NCI-H2029 treated with DMSO at 0.1 percent for 48 hours (cell line): Measurements from ENCODE around the gene GNAI3.

Experiments
- DNase-seq: peaks from one replicate; lab custom pipeline; 2025; lab: John Stamatoyannopoulos, UW

Gene GNAI3

GRCh38 chr1:109548321-109549267 is at the start of gene GNAI3:
Gene GNAI3 (plus strand): TSS chr1:109548615. CDS start chr1:109548721, 106 bp downstream.
- DNase-seq: peak; percentile 63

GRCh38 chr1:109499081-109499480 is 49.3 kb upstream of the GNAI3 start:
- DNase-seq: no peak

GRCh38 chr1:109499661-109500536 is 48.5 kb upstream of the GNAI3 start:
- no peak for DNase-seq

DNA sequence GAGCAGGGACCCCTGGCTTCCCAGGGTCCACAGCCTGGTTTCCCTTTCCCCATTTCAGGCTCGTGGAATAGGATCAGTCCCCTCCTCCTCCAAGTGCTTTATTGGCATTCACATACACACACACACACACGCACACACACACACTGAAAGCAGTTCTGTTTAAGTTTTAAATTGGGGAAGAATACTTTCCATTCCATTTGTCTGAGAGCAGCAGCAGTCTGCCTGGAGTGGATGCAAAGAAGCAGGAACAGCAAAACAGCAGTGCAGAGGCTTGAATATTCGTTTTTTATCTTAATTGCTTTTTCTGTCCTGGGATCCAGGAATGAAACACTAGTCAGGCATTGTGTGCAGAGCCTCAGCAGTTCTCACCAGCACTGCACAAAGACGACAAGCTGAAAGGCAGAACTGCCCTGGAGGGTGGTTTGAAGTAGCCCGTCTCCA is 47.5 kb upstream of the GNAI3 start:
- DNase-seq: no peak

DNA sequence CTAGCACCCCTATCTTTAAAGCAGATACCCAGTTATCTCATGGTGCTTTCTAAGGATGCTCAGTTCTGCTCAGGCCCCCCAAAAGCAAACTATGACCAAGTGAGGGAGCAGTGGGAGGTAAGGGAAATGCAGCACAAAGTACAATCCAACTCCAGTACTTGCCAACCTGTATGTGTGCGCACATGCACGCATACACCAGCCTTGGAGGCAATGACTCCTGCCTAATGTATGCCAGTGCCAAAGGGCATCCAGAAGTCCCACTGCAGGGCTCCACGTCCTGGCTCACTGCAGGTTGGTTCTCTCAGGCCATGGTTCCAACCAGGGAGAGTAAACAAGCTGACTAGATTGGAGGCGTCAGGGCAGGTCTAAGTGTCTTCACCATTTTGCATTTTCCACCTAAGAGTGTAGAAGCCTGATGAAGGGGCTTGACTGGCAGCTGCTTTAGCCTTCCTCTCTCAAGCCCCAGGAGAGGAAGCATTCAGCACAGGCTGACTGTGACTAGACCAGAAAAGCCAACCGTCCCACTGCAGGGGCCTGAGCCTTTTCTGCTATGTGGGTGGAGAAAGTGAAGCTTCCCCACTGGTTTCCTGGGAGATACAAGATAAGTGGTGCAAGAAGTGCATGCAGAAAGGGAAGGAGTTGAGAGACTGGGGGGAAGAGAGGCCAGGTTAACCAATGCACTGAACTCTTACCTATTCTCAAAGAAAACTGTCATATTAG is 46.6 kb upstream of the GNAI3 start:
- no peak for DNase-seq

- DNase-seq: no peak
Measured at GRCh38 chr1:109502364-109502851, 46.0 kb upstream of the GNAI3 start.

DNA sequence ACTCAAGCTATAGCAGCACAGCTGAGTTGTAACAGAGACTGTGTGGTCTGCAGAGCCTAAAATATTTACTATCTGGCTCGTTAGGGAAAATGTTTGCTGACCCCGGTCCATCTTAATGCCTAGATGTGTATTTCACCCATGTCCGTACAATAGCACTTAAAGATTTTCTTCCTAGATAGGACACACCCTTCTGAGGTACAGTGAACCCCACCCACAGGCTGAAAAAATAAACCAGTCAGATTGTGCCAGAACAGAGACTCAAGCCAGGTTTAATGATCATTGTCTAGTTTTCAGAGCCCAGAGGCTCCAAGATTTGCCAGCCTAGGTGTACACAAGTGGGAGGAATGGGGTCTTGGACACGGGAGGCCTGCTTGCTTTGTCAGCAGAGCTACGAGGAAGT is 44.5 kb upstream of the GNAI3 start:
- no peak for DNase-seq

DNA sequence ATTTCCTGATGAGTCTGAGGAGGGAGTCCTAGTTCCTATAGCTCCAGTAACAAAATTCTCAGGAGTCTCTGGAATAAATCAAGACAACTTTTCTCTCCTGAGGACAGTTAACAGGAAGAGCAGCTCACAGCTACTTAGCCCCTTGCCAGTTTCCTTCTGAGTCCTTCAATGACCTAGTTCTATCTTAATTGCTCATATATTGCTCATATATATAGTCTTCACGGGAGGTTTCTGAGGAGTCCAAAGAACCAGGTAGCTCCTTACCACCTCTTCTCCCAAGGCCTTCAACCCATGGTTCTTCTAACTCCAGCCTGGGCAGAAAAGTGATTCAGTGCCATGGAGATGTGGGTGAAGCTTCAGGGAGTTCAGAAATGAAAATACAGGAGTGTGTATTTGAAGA is 43.4 kb upstream of the GNAI3 start:
- no peak for DNase-seq

- DNase-seq: no peak
Measured at GRCh38 chr1:109508001-109508872, 40.2 kb upstream of the GNAI3 start.

GRCh38 chr1:109508873-109509175 is 39.6 kb upstream of the GNAI3 start:
- DNase-seq: no peak

- no peak for DNase-seq
Measured at GRCh38 chr1:109509176-109510134, 39.0 kb upstream of the GNAI3 start, which contains the start of gene AMIGO1. Gene AMIGO1 (minus strand): TSS chr1:109509727. CDS start chr1:109508912, 815 bp downstream.

- DNase-seq: no peak
Measured at GRCh38 chr1:109513110-109513710, 35.2 kb upstream of the GNAI3 start.

- no peak for DNase-seq
Measured at GRCh38 chr1:109514846-109515245, 33.6 kb upstream of the GNAI3 start.

DNA sequence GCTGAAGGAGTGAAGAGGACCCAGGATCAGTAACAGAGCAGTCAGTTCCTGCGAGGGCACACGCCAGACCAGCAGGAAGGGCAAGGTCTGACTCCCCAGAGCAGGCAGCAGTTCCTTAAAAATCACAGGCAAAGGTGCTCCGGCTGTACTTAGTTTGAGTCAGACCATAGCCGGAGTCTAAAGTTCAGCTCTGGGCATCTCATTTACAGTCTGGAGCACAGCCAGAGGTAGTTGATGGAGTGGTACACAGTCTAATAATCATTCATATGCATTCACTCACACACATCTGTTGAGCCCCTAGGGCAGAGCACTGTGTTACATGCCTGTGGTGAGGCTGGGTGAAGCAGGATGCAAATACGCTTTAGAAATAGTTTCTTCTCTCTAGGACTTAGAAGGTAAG is 31.5 kb upstream of the GNAI3 start:
- DNase-seq: no peak

DNA sequence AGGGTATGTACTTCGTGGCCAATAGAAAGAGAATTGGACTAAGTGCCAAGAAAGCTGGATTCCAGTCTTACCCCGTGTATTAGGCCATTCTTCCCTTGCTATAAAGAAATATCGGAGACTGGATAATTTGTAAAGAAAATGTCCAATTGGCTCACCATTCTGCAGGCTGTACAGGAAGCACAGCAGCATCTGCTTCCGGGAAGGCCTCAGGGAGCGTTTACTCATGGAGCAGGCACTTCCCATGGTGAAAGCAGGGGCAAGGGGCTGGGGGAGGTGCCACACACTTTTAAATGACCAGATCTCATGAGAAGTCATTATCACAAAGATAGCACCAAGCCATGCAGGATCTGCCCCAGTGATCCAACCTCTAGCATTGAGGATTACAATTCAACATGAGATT is 31.1 kb upstream of the GNAI3 start:
- no peak for DNase-seq

GRCh38 chr1:109521002-109521951 is 27.1 kb upstream of the GNAI3 start:
- no peak for DNase-seq

DNA sequence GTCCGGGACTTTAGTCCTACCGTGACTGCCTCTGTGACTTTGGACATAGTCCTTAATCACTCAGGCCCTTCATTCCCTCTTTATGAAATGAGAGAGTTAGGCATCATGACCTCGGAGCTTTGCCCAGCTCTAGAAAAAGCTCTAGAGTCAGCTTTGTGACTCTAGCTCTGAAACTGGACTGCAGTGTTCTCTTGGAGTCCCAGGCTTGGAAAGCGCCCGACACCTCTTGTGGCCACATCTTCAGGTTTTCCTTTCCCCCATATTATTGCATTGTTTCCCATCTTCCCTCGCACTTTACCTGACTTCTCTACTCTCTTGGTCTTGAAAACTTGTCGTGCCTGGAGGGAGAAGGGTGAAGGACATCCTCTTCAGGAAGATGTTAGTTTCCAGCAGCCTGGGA is 26.4 kb upstream of the GNAI3 start:
- no peak for DNase-seq

- DNase-seq: no peak
Measured at GRCh38 chr1:109523706-109524105, 24.7 kb upstream of the GNAI3 start.
